ENCODE results near the gene ABCC1.

ABCC1 gene

GRCh38 chr16:16111639-16112038 lies 162.2 kb downstream of the ABCC1 start:
- DNase-seq (ENCODE audit: low read depth) = no peak

- no peak for DNase-seq (ENCODE audit: low read depth)
These were observed 163.1 kb downstream of the ABCC1 start for GRCh38 chr16:16112450-16113053.

- no peak for DNase-seq (ENCODE audit: low read depth)
These were observed 163.7 kb downstream of the ABCC1 start for GRCh38 chr16:16113076-16113475.

GRCh38 chr16:16116841-16117240 lies 167.4 kb downstream of the ABCC1 start:
- DNase-seq (ENCODE audit: low read depth) = no peak

- DNase-seq (ENCODE audit: low read depth) = peak; percentile 22
These were observed 168.9 kb downstream of the ABCC1 start for GRCh38 chr16:16118337-16118736.

- DNase-seq (ENCODE audit: low read depth) = no peak
These were observed 170.6 kb downstream of the ABCC1 start for GRCh38 chr16:16120044-16120381.

GRCh38 chr16:16120382-16121184 lies 171.2 kb downstream of the ABCC1 start:
- DNase-seq (ENCODE audit: low read depth) = peak; percentile 90

- DNase-seq (ENCODE audit: low read depth) = no peak
These were observed 171.8 kb downstream of the ABCC1 start for GRCh38 chr16:16121185-16121727.

GRCh38 chr16:16122264-16122663 lies 172.8 kb downstream of the ABCC1 start:
- no peak for DNase-seq (ENCODE audit: low read depth)

- no peak for DNase-seq (ENCODE audit: low read depth)
These were observed 175.0 kb downstream of the ABCC1 start for GRCh38 chr16:16124438-16124837.

- no peak for DNase-seq (ENCODE audit: low read depth)
These were observed 175.6 kb downstream of the ABCC1 start for GRCh38 chr16:16124974-16125373.

GRCh38 chr16:16126896-16127295 lies 177.5 kb downstream of the ABCC1 start:
- DNase-seq (ENCODE audit: low read depth) = no peak

GRCh38 chr16:16127469-16128116 lies 178.2 kb downstream of the ABCC1 start:
- peak; percentile 62 for DNase-seq (ENCODE audit: low read depth)

GRCh38 chr16:16131204-16131603 lies 181.8 kb downstream of the ABCC1 start:
- no peak for DNase-seq (ENCODE audit: low read depth)

- no peak for DNase-seq (ENCODE audit: low read depth)
These were observed 182.2 kb downstream of the ABCC1 start for GRCh38 chr16:16131659-16132058.

GRCh38 chr16:16133943-16134604 lies 184.7 kb downstream of the ABCC1 start:
- peak; percentile 43 for DNase-seq (ENCODE audit: low read depth)

GRCh38 chr16:16136588-16136987 lies 187.2 kb downstream of the ABCC1 start:
- no peak for DNase-seq (ENCODE audit: low read depth)

GRCh38 chr16:16137110-16137509 lies 187.7 kb downstream of the ABCC1 start:
- DNase-seq (ENCODE audit: low read depth) = peak; percentile 19

- no peak for DNase-seq (ENCODE audit: low read depth)
These were observed 188.7 kb downstream of the ABCC1 start for GRCh38 chr16:16138034-16138635.

- no peak for DNase-seq (ENCODE audit: low read depth)
These were observed 189.6 kb downstream of the ABCC1 start for GRCh38 chr16:16139061-16139460.

GRCh38 chr16:16139806-16140205 lies 190.4 kb downstream of the ABCC1 start:
- no peak for DNase-seq (ENCODE audit: low read depth)

GRCh38 chr16:16140537-16140936 lies 191.1 kb downstream of the ABCC1 start:
- no peak for DNase-seq (ENCODE audit: low read depth)

Measured in amniotic epithelial cell (primary cell).